CD4-positive, alpha-beta T cell (primary cell): ENCODE results near the gene SLC25A19. TPM values are rescaled to one million over a fixed set of nuclear protein-coding genes. Genes with fewer than 3 reads are reported as not detected.
"Not testable (repeated sequence)": the region's sequence is repeated elsewhere in the genome, so short reads cannot be mapped to it uniquely, and the experiment has no call there.

Experiments
- ATAC-seq: fragments of 200-7000 bp; cut with Tn5 transposase; one replicate; pipeline ENCODE4 v1.10.0; 2022; ENCODE audit warnings: mild to moderate bottlenecking; ENCODE audit not compliant: poor library complexity
- CTCF ChIA-PET: fragments of 350-600 bp; sonication (Branson Sonifier 250); formaldehyde crosslinking; loops from one replicate; lab custom pipeline; 2021; ENCODE audit warnings: antibody characterized with exemption, inconsistent platforms; lab: Charles Lee
- POLR2A ChIA-PET: fragments of 350-600 bp; sonication (Branson Sonifier 250); formaldehyde crosslinking; loops from one replicate; lab custom pipeline; 2021; ENCODE audit warnings: antibody characterized with exemption, inconsistent platforms; lab: Charles Lee
- DNase-seq, 14 experiments: peaks; one replicate each; pipeline ENCODE4 v3.0.0-alpha.2; 2013 to 2020; ENCODE audit warnings: mixed read lengths in 2 of 14
- H3K27ac ChIP-seq, 2 donors: one replicate each; pipeline versions ENCODE4 v1.5.1 to v1.7.0; 2013; ENCODE audit warnings: low read length in 2 of 2, low read depth in 1 of 2, mild to moderate bottlenecking in 1 of 2
- H3K27me3 ChIP-seq, 2 experiments: 1 replicate in 1 of 2; 2 replicates in 1 of 2; pipeline versions ENCODE4 v1.6.1 to v1.7.0; 2013; ENCODE audit warnings: low read length in 2 of 2, control low read depth in 1 of 2, mild to moderate bottlenecking in 1 of 2, moderate library complexity in 1 of 2; ENCODE audit not compliant: insufficient read depth in 2 of 2, control insufficient read depth in 1 of 2
- H3K36me3 ChIP-seq: one replicate; pipeline ENCODE4 v1.6.1; 2013; ENCODE audit warnings: low read length, control low read depth; ENCODE audit not compliant: insufficient read depth
- H3K4me1 ChIP-seq: one replicate; pipeline ENCODE4 v1.6.1; 2013; ENCODE audit warnings: low read length, control low read depth; ENCODE audit not compliant: insufficient read depth
- H3K4me3 ChIP-seq: one replicate; pipeline ENCODE4 v1.5.1; 2013; ENCODE audit warnings: mild to moderate bottlenecking, low read length, moderate library complexity
- H3K9me3 ChIP-seq, 2 experiments: 1 replicate in 1 of 2; 2 replicates in 1 of 2; pipeline versions ENCODE4 v1.6.1 to v1.7.0; 2013; ENCODE audit warnings: low read length in 2 of 2, mild to moderate bottlenecking in 2 of 2, control low read depth in 1 of 2, moderate library complexity in 1 of 2; ENCODE audit not compliant: control insufficient read depth in 1 of 2, insufficient read depth in 1 of 2
- H3K27ac Mint-ChIP-seq: one replicate; pipeline ENCODE4 v1.8.0; 2020; ENCODE audit warnings: mixed read lengths
- H3K27me3 Mint-ChIP-seq: one replicate; pipeline ENCODE4 v1.8.0; 2021; ENCODE audit warnings: mixed read lengths
- H3K36me3 Mint-ChIP-seq: one replicate; pipeline ENCODE4 v1.8.0; 2021; ENCODE audit warnings: low read depth, mixed read lengths
- H3K4me1 Mint-ChIP-seq: one replicate; pipeline ENCODE4 v1.8.0; 2021; ENCODE audit warnings: low read depth, mixed read lengths
- H3K4me3 Mint-ChIP-seq: one replicate; pipeline ENCODE4 v1.8.0; 2020; ENCODE audit warnings: mild to moderate bottlenecking, mixed read lengths
- H3K9me3 Mint-ChIP-seq: one replicate; pipeline ENCODE4 v1.8.0; 2020; ENCODE audit warnings: mixed read lengths
- CTCF ChIP-seq: fragments of 200-600 bp; IDR thresholded peaks from one replicate; pipeline ENCODE4 v1.8.0; 2022; ENCODE audit warnings: antibody characterized with exemption, mild to moderate bottlenecking
- intact Hi-C, 2 experiments: fragments of 100-400 bp; cut with DNase I in 1 of 2; cut with micrococcal nuclease in 1 of 2; formaldehyde crosslinking; loops; one replicate each; pipeline versions ENCODE4 v1.15.1 to v1.9.0; 2023 to 2025; cut with DNase I, micrococcal nuclease
- total RNA-seq, 174 experiments: library from RNA in 2 of 174; stranded (reverse) in 2 of 174; gene quantifications; one replicate each; pipeline ENCODE4 v1.2.3 and lab custom pipeline; 2021 to 2026

SLC25A19 gene
- total RNA-seq, 2 experiments from 2014 or later: 11.1 to 12.0 TPM

- H3K27me3 ChIP-seq: no peaks in the 10 kb centered on the region
- Mint-ChIP-seq H3K36me3 (no peaks in the 10 kb centered on the region), H3K9me3 (no peaks in the 10 kb centered on the region), H3K4me3 (no peak overlapping the region), H3K4me1 (no peaks in the 10 kb centered on the region), H3K27ac (no peak overlapping the region), H3K27me3 (no peaks in the 10 kb centered on the region)
- intact Hi-C loops: no loop called here
- no peak overlapping the region for H3K27ac ChIP-seq
- DNase-seq (peak in 2 of 14 experiments; percentile 49 to 50), ATAC-seq (no peak)
- H3K4me1 ChIP-seq: peaks cover 4% of the 10 kb centered on the region
- no peak for TF ChIP-seq CTCF
- no peak overlapping the region for H3K4me3 ChIP-seq
- no peaks in the 10 kb centered on the region for H3K9me3 ChIP-seq
- no peaks in the 10 kb centered on the region for H3K36me3 ChIP-seq
- ChIA-PET CTCF (interaction anchor here (1.2 kb wide), 1 partner anchor 23 kb away, joined by 4 read pairs; no protein-coding TSS in a partner anchor), POLR2A (no interaction called here)
Observed at GRCh38 chr17:75301049-75301448, 11.8 kb upstream of the SLC25A19 start.

- Histone ChIP-seq H3K9me3 (no peaks in the 10 kb centered on the region), H3K27me3 (no peaks in the 10 kb centered on the region), H3K27ac (no peak overlapping the region), H3K4me3 (no peak overlapping the region), H3K4me1 (peaks cover 10% of the 10 kb centered on the region), H3K36me3 (no peaks in the 10 kb centered on the region)
- ChIA-PET CTCF (interaction anchor here (0.8 kb wide), 1 partner anchor 23 kb away, joined by 4 read pairs; no protein-coding TSS in a partner anchor), POLR2A (no interaction called here)
- Mint-ChIP-seq H3K36me3 (no peaks in the 10 kb centered on the region), H3K27ac (no peak overlapping the region), H3K27me3 (no peaks in the 10 kb centered on the region), H3K9me3 (no peaks in the 10 kb centered on the region), H3K4me3 (no peak overlapping the region), H3K4me1 (peaks cover 1% of the 10 kb centered on the region)
- ATAC-seq (no peak), DNase-seq (no peak)
- intact Hi-C loops: no loop called here
- TF ChIP-seq CTCF: no peak
Observed at GRCh38 chr17:75300280-75300679, 11.0 kb upstream of the SLC25A19 start.

- peak overlapping the region; percentile 20 for H3K4me3 Mint-ChIP-seq
- Histone ChIP-seq H3K27me3 (no peaks in the 10 kb centered on the region), H3K4me1 (peaks cover 16% of the 10 kb centered on the region), H3K9me3 (no peaks in the 10 kb centered on the region), H3K27ac (peak overlapping the region; percentile 26 to 65), H3K4me3 (no peak overlapping the region), H3K36me3 (no peaks in the 10 kb centered on the region)
- H3K36me3 Mint-ChIP-seq: no peaks in the 10 kb centered on the region
- CTCF ChIA-PET: interaction anchor here (0.7 to 2.6 kb wide), 4 partner anchors 24 to 181 kb away, joined by 3 to 6 read pairs (median 4); partner anchors contain the start of gene MIF4GD
- no peaks in the 10 kb centered on the region for H3K9me3 Mint-ChIP-seq
- no peak overlapping the region for H3K27ac Mint-ChIP-seq
- POLR2A ChIA-PET: no interaction called here
- intact Hi-C loops: no loop called here
- TF ChIP-seq CTCF: no peak
- peaks cover 4% of the 10 kb centered on the region for H3K4me1 Mint-ChIP-seq
- ATAC-seq (no peak), DNase-seq (peak in 3 of 14 experiments; percentile 22 to 56 (median 51))
- H3K27me3 Mint-ChIP-seq: no peaks in the 10 kb centered on the region
Observed at GRCh38 chr17:75295201-75296158, 6.2 kb upstream of the SLC25A19 start.

GRCh38 chr17:75292810-75293448, 3.7 kb upstream of the SLC25A19 start:
- Mint-ChIP-seq H3K4me1 (peaks cover 23% of the 10 kb centered on the region), H3K36me3 (peaks cover 11% of the 10 kb centered on the region)
- not testable (repeated sequence) for DNase-seq, H3K9me3 Mint-ChIP-seq, H3K27ac ChIP-seq, H3K27me3 ChIP-seq, H3K4me3 ChIP-seq, ATAC-seq, H3K27me3 Mint-ChIP-seq, H3K27ac Mint-ChIP-seq, H3K9me3 ChIP-seq, H3K36me3 ChIP-seq, H3K4me3 Mint-ChIP-seq
- peaks cover 30% of the 10 kb centered on the region for H3K4me1 ChIP-seq
- ChIA-PET POLR2A (interaction anchor here (0.8 kb wide), 1 partner anchor 30 kb away, joined by 3 read pairs; no protein-coding TSS in a partner anchor), CTCF (interaction anchor here (4.9 kb wide), 1 partner anchor 120 kb away, joined by 39 read pairs; no protein-coding TSS in a partner anchor)
- intact Hi-C loops: loop anchor here in 1 of 2 experiments (5.0 kb wide), 1 partner anchor 34 kb away; no protein-coding TSS in a partner anchor
